HL-60/S4 treated with phorbol 12-myristate 13-acetate at 8.2 ng/mL for 4 days and 3 days (cell line): ENCODE measurements around the gene DHRS9.
"Not testable (repeated sequence)": the region's sequence is repeated elsewhere in the genome, so short reads cannot be mapped to it uniquely, and the experiment has no call there.

ENCODE experiments used
- in situ Hi-C: fragments of 300-500 bp; cut with MboI; formaldehyde crosslinking; loops from 2 replicates; pipeline ENCODE4 v1.15.0; 2022; ENCODE audit warnings: low sequenced_read_pairs

Gene DHRS9

DNA sequence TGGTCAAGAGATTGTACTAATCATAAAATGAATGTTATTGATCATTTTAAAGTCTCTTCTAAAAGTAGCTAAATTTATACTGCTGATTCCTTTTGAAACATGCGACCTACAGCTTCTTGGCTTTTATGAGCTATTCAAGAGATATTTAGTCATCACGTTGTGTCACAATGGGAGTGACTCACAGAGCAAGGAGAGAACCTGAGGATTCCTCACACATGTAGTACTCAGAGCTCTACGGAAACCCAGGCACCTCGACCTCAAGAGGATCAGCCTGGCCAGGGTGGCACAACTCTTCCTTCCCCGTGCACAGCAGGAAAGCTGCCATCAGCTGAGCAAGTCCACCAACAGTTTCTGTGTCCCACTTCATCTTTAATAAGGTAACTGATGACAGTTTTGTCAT is at the start of gene DHRS9:
DHRS9 (plus strand) TSS at position 223 of the 400 bp plus-strand sequence. CDS start 12,019 bp downstream, outside the sequence.
- in situ Hi-C loops: no loop called here

DNA sequence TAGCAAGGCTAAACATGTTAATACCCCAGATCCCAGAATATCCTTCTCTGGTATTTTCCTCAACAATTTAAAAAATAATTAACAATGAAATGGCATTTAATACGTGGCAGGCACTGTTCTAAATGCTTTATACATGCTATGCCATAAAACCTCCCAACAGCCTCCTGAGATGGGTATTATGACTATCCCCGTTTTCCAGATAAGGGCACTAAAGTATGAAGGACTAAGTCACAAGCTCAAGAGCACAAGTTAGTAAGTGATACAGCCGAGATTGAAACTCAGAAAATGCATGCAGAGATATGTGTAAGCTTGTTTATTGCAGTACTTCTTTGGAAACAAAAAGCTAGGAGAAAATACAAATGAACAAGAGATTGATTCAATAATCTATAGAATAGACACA is 46.2 kb upstream of the DHRS9 start:
- in situ Hi-C loops: no loop called here

DNA sequence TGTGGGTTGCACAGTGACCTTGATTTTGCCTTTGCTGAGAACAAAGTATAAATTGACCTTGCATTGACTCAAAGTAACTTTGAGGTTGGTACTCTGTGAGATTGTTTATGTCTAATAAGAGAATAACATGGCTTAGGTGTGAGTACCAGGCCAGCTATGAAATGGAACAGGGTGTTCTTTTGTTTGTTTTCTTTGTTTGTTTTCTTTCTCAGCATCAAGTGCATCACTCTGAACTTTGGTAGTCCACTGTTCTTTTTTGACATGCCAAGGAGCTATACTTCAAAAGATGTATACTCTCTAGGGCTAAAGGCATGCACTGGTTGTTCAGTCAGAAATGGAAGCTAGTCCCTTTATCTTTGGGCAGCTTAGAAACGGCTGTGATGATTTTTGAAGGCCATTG is 43.3 kb upstream of the DHRS9 start:
- in situ Hi-C loops: no loop called here

DNA sequence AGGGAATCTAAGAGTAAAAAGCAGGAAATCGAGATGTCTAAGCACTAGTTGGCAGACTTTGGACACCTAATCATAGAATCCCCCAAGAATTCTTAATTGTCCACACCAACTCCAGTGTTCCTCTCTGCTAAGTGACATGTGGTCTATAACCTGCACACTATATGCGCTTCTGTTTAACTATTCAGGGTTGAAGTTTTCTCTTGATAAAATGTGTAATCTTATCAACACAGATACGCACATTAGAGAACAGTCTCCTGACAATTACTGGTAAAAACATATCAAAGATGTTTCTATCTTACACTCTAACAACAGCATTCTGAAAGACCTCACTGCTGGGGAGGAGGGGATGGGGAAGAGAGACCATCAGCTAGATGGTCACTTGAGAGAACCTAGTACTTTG is 42.1 kb upstream of the DHRS9 start:
- in situ Hi-C loops: no loop called here

DNA sequence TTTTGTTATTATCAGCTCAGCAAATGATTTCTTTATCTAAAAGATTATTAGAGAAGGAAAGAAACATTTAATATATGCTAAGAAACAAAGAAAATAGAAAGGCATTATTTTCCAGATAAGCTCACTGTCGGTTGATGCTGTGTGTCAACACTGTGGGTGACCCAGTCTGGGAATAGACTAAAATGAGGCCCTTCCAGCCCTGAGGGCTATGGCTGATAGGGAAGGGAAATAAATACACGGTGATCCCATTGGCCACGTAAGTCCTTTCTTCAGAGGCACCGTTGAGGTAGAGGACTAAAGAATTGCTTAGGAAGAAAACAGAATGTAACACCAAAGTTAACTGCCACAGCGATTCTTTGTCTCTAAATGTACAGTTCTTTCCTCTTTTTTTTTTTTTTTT is 40.0 kb upstream of the DHRS9 start:
- in situ Hi-C loops: no loop called here

DNA sequence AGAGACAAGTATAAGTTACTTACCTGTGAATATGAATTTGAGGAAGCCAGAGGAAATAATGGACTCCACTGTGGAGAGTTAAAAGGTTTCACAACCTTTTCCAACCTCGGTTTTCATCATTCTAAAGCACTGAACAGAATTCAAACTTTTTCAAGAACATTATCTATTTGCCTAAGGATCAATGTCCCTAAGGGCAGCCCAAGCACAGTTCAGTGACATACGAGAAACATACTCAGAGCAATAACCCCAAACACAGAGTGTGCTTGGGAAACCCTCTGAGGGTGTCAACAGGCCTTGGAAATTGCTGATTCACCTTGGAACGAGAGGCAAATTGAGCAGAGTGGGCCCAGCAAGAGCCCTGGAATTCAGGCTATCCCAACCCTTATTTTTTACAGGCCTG is 38.2 kb upstream of the DHRS9 start, which contains the start of gene ABCB11:
ABCB11 (minus strand) TSS at position 123 of the 400 bp plus-strand sequence. CDS start 13,199 bp downstream, outside the sequence.
- in situ Hi-C loops: no loop called here

DNA sequence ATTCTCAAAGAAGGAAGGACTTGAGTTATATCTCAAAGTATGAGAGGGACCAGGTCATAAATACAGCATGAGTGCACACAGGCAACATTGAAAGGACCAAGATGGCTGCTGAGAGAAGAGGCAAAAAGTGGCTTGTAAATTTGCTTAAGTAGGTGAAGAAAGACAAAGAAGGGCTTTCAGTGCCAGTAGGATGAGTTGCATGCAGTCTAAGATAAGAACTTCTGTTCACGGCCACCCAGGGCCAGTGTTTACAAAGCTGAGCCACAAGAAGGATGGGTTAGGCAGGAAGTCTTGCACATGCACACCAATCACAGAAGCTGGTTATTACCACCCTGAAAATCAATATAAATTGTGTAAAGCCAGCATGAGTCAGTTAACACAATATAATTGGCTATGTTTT is 35.1 kb upstream of the DHRS9 start:
- in situ Hi-C loops: no loop called here

DNA sequence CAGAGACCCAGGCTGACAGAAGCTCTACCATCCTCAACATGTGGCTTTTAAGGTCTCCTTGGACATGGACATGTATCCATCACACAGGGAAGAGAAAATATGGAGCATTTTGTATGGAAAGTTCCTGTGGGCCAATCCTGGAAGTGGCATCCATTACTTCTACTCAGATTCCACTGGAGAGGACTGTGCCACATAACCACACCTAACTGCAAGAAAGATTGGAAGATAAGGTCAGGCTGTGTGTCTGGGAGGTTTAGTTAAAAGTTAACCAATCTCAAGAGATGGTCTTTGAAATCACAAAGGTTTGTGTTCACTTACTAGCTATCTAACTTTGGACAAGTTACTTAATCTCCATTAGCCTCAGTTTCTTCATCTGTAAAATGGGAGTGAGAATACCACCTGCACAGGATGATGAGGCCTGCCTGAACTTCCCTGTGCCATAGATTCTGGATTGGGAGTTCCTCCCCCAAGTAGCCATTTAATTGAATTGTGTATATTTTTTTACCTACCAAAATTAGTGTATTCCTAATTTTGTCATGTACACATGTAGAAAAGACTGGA is 34.3 kb upstream of the DHRS9 start:
- in situ Hi-C loops: no loop called here

DNA sequence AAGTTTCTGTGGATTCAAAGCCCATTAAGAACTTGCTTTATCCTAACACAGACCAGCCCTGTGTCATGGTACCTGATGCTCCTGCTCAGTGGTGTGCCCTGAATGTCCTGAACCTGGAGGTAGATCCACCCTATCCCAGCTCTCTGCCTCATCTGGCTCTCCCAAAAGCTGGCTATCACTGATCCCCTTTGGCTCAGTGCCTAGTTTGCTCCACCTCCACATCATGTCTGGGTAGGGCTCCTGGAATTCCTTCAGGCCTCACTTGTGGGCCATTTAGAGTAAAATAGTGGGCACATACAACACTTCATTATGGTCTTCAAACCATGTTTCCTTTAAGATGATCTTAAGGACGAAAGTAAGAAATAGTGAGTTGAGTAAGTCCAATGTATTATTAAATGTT is 33.5 kb upstream of the DHRS9 start:
- in situ Hi-C loops: no loop called here

DNA sequence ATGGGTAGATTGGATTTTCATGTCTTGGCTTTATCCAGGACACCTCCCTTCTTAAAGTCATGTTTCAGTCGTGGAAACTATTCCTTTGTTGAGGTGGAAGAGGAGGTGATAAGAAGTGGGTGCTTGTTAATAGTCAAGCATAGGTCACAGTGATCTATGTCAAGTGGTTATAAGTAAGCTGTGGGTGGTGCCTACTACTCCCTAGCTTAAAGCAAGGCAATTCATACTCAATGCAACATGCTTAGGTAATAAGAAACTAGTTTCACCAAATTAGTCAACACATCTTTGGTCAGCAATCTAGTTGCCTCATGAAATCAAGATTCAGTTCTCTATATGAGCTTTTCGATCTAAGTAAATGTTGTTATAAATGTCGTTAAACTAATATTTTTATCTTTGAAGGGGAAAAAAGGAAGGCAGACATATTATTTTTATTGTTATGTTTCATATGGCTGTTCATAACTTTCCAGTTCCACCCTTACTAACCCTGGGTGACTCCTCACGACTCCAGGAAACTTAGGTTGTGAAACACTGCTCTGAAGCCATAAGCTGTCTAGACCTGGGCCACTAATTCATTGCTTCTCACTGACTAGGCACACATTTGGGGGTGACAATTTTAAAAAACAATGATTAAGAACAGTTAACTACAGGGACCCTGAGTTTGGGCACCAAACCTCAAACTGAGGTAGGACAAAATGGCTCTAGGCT is 32.5 kb upstream of the DHRS9 start:
- in situ Hi-C loops: no loop called here

DNA sequence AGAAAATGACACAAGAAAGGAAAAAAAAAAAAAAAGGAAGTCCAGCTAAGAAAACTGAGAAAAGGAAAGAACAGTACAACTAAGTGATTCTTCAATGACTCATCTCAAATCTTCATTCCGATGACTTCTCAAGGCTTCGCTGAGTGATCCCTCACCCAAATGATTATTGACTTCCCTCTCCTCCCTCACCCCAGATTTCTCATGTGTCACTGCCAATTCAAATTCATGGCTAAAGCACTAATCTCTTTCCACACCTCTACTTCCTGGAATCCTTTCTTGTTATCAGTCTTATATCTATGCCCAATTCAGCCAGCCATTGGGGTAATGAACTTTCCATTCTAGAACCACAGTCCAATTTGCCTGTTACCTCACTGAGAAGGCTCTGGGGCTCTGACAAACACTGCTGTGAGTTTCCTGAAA is 31.0 kb upstream of the DHRS9 start:
- in situ Hi-C loops: no loop called here

DNA sequence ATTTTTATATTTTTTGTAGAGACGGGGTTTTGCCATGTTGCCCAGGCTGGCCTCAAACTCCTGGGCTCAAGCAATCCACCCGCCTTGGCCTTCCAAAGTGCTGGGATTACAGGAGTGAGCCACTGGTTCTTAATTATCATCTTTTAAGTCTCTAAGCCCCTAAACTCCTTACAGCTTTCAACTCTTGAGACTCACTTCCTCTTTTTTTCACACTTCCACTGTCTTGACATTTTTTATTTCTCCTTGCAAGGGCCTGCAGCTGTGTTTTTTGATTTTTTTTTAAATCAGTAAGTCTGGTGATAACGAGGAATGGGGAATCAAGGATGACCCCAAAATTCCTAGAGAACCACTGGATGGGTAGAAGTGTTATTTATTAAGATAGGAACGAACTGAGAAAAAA is 29.7 kb upstream of the DHRS9 start:
- in situ Hi-C loops: no loop called here

DNA sequence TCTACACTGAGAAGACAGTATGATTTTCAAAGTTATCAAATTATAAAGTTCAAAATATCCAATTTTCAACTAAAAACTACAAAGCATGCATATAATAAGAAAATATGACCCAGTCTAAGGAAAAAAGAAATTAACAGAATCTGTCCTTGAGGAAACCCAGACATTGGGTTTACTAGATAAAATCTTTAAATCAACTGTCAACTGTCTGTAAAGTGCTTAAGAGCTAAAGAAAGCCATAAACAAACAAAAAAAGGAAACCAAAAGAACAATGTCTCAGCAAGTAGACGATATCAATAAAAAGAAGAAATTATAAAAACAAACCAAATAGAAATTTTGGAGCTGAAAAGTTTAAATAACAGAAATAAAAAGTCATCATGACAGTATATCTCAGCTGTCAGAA is 27.8 kb upstream of the DHRS9 start:
- in situ Hi-C loops: no loop called here

DNA sequence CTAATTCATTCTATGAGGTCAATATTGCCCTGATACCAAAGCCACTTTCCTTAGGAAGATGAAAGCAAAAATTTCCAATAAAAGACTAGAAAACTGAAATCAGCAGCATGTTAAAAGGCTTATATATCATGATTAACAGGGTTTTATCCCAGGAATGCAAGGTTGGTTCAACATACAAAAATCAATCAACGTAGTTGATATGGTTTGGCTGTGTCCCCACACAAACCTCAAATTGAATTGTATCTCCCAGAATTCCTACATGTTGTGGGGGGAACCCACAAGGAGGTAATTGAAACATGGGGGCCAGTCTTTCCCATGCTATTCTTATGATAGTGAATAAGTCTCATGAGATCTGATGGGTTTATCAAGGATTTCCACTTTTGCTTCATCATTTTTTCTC is 26.5 kb upstream of the DHRS9 start:
- in situ Hi-C loops: no loop called here

DNA sequence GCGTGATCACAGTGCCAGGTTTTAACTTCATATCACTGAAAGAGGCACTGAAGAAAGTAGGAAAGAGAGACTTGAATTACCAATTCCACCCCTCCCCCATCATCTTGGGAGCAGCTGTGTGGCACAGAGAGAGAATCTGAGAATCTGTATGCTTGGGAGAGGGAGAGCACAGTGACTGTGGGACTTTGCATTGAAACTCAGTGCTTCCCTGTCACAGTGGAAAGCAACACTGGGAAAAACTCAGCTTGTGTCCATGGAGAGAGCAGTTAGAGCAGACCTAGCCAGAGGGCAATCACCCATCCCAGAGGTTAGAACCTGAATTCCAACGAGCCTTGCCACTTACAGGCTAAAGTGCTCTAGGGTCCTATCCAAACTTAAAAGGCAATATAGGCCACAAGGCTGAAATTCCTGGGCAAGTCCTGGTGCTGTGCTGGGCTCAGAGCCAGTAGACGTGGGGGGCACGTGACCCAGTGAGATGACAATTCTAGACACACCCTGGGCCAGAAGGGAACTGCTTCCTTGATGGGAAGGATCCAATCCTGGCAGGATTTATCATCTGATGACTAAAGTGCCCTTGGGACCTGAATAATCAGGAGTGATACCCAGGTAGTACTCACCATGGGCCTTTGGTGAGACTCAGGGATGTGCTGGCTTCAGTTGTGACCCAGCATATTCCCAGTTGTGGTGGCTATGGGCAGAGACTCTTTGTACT is 22.8 kb upstream of the DHRS9 start:
- in situ Hi-C loops: no loop called here

DNA sequence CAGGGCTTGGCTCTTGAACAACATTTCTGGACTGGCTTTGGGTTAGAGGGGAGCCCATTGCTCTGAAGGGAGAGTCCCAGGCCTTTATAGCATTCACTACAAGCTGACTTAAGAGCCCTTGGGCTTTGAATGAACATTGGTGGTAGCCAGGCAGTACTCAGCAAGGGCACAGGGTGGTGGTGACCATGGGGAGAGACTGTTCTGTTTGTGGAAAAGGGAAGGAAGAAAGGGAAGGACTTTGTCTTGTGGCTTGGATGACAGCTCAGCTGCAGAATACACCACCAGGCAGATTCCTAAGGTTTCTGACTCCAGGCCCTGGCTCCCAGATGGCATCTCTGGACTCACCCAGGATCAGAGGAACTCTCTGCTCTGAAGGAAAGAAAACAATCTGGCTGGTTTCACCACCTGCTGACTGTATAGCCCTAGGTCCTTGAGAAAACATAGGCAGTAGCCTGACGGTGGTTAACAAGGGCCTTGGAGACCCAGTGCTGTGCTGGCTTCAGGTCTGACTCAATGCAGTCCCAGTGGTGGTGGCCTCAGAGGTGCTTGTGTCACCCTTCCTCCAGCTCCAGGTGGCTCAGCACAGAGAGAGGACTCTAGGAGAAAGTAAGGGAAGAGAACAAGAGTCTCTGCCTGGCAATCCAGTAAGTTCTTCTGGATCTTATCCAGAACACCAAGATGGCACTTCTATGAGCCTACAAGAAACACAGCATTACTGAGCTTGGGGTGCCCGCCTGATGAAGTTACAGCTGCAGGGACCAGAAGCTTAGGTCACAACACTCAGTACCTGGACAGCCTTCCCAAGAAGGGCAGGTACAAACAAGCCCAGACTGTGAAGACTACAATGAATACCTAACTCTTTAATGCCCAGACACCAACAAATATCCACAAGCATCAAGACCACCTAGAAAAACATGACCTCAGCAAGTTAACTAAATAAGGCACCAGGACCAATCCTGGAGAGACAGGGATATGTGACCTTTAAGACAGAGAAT is 21.8 kb upstream of the DHRS9 start:
- in situ Hi-C loops: no loop called here

DNA sequence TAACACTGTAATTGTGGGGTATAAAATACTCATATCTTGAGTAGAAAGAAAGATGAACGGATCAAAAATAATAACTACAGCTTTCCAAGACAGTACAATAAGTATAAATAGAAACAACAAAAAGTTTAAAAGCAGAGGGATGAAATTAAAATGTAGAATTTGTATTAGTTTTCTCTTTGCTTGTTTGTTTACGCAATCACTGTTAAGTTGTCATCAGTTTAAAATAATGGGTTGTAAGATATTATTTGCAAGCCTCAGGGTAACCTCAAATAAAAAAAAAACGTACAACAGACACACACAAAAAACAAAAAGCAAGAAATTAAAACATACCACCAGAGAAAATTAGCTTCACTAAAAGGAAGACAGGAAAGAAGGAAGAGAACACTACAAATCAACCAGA is 20.2 kb upstream of the DHRS9 start:
- in situ Hi-C loops: no loop called here

DNA sequence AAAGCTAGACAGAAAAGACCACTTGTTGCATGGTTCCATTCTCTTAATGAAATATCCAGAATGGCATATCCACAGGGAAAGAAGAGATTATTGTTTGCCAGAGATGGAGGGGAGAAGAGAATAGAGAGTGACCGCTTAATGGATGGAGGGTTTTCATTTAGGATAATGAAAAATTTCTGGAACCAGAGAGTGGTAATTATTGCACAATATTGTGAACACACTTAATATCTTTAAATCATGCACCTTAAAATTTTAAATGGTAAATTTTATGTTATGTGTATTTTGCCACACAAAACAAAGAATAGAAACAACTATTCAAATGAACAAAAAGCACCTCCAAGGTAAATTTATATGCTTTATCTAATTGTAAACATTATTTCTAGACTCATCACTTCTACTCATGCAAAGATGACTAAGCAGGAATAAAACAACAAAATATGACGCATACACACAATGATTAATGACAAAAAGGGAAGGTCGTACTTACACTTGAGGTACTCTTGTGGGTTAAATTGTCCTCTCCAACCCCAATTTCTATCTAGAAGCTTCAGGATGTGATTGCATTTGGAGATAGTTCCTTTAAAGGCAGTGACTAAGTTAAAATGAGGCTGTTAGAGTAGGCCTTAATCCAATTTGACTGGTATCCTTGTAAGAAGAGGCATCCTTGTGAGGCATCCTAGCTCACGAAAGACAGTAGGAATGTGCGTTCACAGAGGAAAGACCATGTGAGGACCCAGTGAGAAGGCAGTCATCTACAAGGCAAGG is 18.7 kb upstream of the DHRS9 start:
- in situ Hi-C loops: no loop called here

DNA sequence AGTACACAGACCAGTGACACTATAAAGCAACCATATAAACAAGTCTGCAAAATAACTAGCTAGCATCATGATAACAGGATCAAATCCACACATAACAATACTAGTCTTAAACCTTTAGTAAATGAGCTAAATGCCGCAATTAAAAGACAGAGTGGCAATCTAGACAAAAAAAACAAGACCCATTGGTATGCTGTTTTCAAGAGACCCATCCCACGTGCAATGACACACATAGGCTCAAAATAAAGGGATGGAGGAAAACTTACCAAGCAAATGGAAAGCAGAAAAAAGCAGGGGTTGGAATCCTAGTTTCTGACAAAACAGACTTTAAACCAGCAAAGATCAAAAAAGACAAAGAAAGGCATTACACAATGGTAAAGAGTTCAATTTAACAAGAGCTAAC is 14.8 kb upstream of the DHRS9 start:
- in situ Hi-C loops: not testable (repeated sequence)

DNA sequence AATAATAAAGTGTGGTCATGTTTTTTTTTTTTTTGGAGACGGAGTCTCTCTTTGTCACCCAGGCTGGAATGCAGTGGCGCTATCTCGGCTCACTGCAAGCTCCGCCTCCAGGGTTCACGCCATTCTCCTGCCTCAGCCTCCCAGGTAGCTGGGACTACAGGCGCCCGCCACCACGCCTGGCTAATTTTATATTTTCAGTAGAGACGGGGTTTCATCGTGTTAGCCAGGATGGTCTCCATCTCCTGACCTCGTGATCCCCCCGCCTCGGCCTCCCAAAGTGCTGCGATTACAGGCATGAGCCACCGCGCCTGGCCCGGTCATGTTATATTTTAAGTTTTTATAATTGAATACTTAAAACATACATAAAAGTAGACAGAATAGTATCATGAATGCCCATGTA is 5.2 kb upstream of the DHRS9 start:
- in situ Hi-C loops: not testable (repeated sequence)
